ENCODE measurements around the gene UFSP2. TPM values are rescaled to one million over a fixed set of nuclear protein-coding genes. Genes with fewer than 3 reads are reported as not detected.

The UFSP2 gene
- total RNA-seq, 6 donors from 2014 or later: 14.1 to 44.0 (median 25.7) TPM

DNA sequence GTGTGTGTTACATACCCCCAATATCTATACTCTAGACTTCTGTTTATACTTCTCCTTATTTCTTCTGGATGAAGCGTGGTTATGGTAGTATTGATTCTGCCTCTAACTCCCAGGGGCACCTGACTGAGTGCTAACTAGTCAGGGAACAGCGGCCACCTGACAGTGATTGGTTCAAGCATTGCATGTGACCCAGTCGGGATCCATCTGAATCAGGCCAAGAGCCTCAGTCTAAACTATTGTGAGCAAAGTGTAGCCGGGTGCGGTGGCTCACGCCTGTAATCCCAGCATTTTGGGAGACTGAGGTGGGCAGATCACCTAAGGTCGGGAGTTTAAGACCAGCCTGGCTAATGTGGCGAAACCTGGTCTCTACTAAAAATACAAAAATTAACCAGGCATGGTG lies 35.8 kb upstream of the UFSP2 start:
- H3K27me3 ChIP-seq: no peaks in the 10 kb centered on the region
- no peak for TF ChIP-seq POLR2A (IDR thresholded peaks at IDR 0.05)
- TF ChIP-seq POLR2AphosphoS5 (IDR thresholded peaks at IDR 0.05): no peak
- TF ChIP-seq EP300 (IDR thresholded peaks at IDR 0.05): no peak
- TF ChIP-seq, protein P1, sequence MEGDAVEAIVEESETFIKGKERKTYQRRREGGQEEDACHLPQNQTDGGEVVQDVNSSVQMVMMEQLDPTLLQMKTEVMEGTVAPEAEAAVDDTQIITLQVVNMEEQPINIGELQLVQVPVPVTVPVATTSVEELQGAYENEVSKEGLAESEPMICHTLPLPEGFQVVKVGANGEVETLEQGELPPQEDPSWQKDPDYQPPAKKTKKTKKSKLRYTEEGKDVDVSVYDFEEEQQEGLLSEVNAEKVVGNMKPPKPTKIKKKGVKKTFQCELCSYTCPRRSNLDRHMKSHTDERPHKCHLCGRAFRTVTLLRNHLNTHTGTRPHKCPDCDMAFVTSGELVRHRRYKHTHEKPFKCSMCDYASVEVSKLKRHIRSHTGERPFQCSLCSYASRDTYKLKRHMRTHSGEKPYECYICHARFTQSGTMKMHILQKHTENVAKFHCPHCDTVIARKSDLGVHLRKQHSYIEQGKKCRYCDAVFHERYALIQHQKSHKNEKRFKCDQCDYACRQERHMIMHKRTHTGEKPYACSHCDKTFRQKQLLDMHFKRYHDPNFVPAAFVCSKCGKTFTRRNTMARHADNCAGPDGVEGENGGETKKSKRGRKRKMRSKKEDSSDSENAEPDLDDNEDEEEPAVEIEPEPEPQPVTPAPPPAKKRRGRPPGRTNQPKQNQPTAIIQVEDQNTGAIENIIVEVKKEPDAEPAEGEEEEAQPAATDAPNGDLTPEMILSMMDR (IDR thresholded peaks at IDR 0.05): no peak

DNA sequence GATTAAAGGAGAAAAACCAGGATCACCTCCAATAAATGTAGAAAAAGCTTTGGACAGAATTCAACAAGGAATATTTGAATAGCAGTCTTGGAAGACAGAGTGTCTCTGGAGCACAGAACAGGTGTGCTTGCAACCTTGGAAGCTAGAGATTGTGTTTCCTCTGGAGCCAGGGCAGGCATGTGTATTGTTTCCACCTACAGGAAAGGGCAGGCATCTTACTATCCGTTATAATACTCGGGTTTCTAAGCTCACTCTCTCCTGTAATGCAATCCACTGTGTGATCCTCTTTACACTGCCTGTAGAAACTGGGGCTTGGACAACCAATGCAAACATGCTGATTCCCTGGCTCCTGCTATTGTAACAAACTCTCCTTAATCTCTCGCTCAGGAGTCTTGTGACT lies 31.4 kb upstream of the UFSP2 start:
- no peak for ATAC-seq (ENCODE audit: low FRiP score in 2 of 2)
- DNase-seq: no peak
- no peaks in the 10 kb centered on the region for H3K27me3 ChIP-seq
- H3K4me3 ChIP-seq: no peak overlapping the region
- 40 to 52% methylated on average over 3 of the region's 3 CpGs for WGBS, 2 donors
- no peaks in the 10 kb centered on the region for H3K4me1 ChIP-seq
- H3K9me3 ChIP-seq: no peaks in the 10 kb centered on the region
- H3K27ac ChIP-seq: no peak overlapping the region
- TF ChIP-seq, protein P1 (IDR thresholded peaks at IDR 0.05): no peak
- no peak for TF ChIP-seq POLR2A (IDR thresholded peaks at IDR 0.05)
- TF ChIP-seq EP300 (IDR thresholded peaks at IDR 0.05): no peak
- no peak for TF ChIP-seq POLR2AphosphoS5 (IDR thresholded peaks at IDR 0.05)
- H3K36me3 ChIP-seq: no peaks in the 10 kb centered on the region

More for the DNA sequence above, 35.8 kb upstream of the UFSP2 start:
- no peaks in the 10 kb centered on the region for H3K9me3 ChIP-seq
- H3K27ac ChIP-seq: no peak overlapping the region
- DNase-seq (no peak), ATAC-seq (ENCODE audit: low FRiP score in 2 of 2) (no peak)
- H3K4me3 ChIP-seq: no peak overlapping the region
- H3K36me3 ChIP-seq: no peaks in the 10 kb centered on the region
- WGBS, 2 donors: 88 to 93% methylated on average over 4 to 8 of the region's 8 CpGs
- H3K4me1 ChIP-seq: no peaks in the 10 kb centered on the region

DNA sequence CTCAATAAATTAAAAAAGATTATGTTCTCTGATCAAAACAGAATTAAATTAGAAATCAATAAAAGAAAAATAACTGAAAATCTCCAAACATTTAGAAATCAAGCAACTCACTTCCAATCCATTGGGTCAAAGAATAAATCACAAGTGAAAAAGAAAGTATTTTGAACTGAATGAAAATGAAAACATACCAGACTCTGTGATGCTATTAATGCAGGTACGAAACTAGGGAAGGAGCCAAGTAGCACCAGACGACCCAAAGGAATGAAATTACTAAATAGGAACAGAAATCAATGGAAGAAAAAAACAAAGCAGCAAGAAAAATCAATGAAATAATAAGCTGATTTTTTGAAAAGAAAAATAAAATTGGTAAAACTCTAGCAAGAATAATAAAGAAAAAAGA lies 30.4 kb upstream of the UFSP2 start:
- no peaks in the 10 kb centered on the region for H3K9me3 ChIP-seq
- H3K36me3 ChIP-seq: no peaks in the 10 kb centered on the region
- no peaks in the 10 kb centered on the region for H3K4me1 ChIP-seq
- TF ChIP-seq, protein P1 (IDR thresholded peaks at IDR 0.05): no peak
- TF ChIP-seq EP300 (IDR thresholded peaks at IDR 0.05): no peak
- TF ChIP-seq POLR2A (IDR thresholded peaks at IDR 0.05): no peak
- TF ChIP-seq POLR2AphosphoS5 (IDR thresholded peaks at IDR 0.05): no peak
- WGBS, 2 donors: 36 to 61% methylated on average over 2 of the region's 2 CpGs
- no peaks in the 10 kb centered on the region for H3K27me3 ChIP-seq
- DNase-seq: no peak
- no peak overlapping the region for H3K27ac ChIP-seq
- no peak overlapping the region for H3K4me3 ChIP-seq
- no peak for ATAC-seq (ENCODE audit: low FRiP score in 2 of 2)

DNA sequence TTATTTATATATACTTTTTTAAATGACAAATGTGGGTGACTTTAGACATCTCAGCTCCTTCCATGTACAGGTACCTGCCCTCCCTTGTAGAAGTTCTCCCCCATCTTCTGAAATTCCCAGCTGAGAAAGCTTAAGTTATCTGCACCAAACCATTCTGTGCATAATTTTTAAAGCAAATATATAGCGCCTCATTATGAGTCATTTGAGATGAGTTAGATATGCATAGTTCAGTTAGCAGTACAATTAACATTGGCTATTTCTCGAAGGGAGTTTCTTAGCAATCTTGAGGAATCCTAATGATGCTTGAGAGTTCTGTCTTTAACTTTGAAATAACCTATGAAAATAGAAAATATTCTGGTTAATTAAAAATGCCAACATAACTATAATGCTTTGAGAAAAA lies 19.4 kb upstream of the UFSP2 start:
- ATAC-seq (ENCODE audit: low FRiP score in 2 of 2): no peak
- H3K4me3 ChIP-seq: no peak overlapping the region
- no peaks in the 10 kb centered on the region for H3K27me3 ChIP-seq
- H3K27ac ChIP-seq: no peak overlapping the region
- H3K9me3 ChIP-seq: no peaks in the 10 kb centered on the region
- no peaks in the 10 kb centered on the region for H3K4me1 ChIP-seq
- H3K36me3 ChIP-seq: no peaks in the 10 kb centered on the region
- TF ChIP-seq EP300 (IDR thresholded peaks at IDR 0.05): no peak
- 92 to 95% methylated on average over 2 of the region's 2 CpGs for WGBS, 2 donors
- no peak for DNase-seq

DNA sequence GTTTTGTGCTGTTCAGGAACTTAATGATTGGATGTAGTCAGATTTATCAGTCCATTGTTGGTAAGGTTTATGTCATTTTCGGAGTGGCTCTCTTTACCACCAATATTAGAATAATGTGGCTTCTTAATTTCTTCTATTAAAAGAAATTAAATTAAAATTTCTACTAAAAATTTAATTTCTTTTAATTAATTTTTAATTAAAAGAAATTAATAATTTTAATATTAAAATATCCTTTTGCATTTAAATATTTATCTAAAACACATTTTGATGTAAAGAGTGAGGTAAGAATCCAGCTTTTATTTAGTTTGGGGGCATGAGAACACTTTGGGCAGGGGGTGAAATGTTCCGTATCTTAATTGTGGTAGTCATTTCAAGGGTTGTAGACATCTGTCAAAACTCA lies 15.7 kb upstream of the UFSP2 start:
- no peak overlapping the region for H3K27ac ChIP-seq
- no peaks in the 10 kb centered on the region for H3K27me3 ChIP-seq
- H3K4me1 ChIP-seq: no peaks in the 10 kb centered on the region
- no peak for TF ChIP-seq POLR2A (IDR thresholded peaks at IDR 0.05)
- TF ChIP-seq, protein P1 (IDR thresholded peaks at IDR 0.05): no peak
- no peak for TF ChIP-seq EP300 (IDR thresholded peaks at IDR 0.05)
- TF ChIP-seq POLR2AphosphoS5 (IDR thresholded peaks at IDR 0.05): no peak
- ATAC-seq (ENCODE audit: low FRiP score in 2 of 2) (no peak), DNase-seq (no peak)
- no peaks in the 10 kb centered on the region for H3K9me3 ChIP-seq
- WGBS, 2 donors: 92 to 94% methylated on average over 2 of the region's 2 CpGs
- no peak overlapping the region for H3K4me3 ChIP-seq
- H3K36me3 ChIP-seq: no peaks in the 10 kb centered on the region

All from upper lobe of left lung (tissue), 6 donors.